ENCODE data around the gene IRAK1BP1.
"Not testable (repeated sequence)": the region's sequence is repeated elsewhere in the genome, so short reads cannot be mapped to it uniquely, and the experiment has no call there.

The IRAK1BP1 gene

DNA sequence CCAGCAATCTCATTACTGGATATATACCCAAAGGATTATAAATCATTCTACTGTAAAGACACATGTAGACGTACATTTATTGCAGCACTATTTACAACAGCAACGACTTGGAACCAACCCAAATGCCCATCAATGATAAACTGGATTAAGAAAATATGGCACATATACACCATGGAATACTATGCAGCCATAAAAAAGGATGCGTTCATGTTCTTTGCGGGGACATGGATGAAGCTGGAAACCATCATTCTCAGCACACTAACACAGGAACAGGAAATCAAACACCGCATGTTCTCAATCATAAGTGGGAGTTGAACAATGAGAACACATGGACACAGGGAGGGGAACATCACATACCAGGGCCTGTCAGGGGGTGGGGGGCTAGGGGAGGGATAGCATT, 22.6 kb downstream of the IRAK1BP1 start:
- not testable (repeated sequence) for DNase-seq (ENCODE audit: low read depth in 3 of 3)

GRCh38 chr6:78896227-78896626, 28.9 kb downstream of the IRAK1BP1 start:
- no peak for DNase-seq (ENCODE audit: low read depth in 3 of 3)

- DNase-seq (ENCODE audit: low read depth in 3 of 3), result no peak
Measured at GRCh38 chr6:78908621-78909020, 41.3 kb downstream of the IRAK1BP1 start.

- DNase-seq (ENCODE audit: low read depth in 3 of 3), result no peak
Measured at GRCh38 chr6:78909391-78909790, 42.0 kb downstream of the IRAK1BP1 start.

GRCh38 chr6:78910010-78910409, 42.7 kb downstream of the IRAK1BP1 start:
- DNase-seq (ENCODE audit: low read depth in 3 of 3), result no peak

GRCh38 chr6:78910591-78911171, 43.3 kb downstream of the IRAK1BP1 start:
- peak in 1 of 3 experiments; percentile 20 for DNase-seq (ENCODE audit: low read depth in 3 of 3)

DNA sequence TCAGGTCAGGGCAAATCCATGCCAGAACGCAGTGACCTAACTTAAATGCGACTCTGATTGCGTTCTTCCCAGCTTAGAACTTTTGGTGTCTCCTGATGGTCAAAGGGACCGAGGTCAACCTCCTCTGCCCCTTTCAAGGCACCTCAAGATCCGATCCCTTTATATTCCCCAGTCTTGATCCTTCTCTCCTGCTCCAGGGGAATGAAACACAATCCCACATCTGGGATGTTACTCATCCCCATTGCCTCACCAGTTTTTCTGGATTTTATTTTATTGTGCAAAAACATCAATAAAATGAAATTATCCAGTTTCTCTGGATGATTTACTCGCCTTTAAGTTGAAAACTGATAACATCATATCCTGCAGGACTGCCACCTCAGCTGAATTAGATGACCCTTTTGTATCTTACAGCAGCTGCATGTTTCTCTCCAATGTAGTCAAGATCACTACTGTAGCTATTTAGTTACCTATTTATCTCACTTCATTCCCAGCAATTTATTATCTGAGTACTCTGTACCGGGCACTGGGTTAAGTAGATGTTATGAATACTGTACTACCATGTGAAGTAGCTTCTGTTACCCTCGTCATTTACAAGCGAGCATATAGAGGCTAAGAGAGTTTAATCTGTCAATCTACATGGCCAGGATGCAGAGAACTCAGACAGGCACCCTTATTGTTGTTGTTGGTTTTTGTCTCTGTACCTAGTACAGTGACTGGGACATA, 44.0 kb downstream of the IRAK1BP1 start:
- DNase-seq (ENCODE audit: low read depth in 3 of 3), result no peak

GRCh38 chr6:78916411-78916810, 49.1 kb downstream of the IRAK1BP1 start:
- DNase-seq (ENCODE audit: low read depth in 3 of 3), result no peak

GRCh38 chr6:78917788-78918187, 50.4 kb downstream of the IRAK1BP1 start:
- DNase-seq (ENCODE audit: low read depth in 3 of 3), result no peak

DNA sequence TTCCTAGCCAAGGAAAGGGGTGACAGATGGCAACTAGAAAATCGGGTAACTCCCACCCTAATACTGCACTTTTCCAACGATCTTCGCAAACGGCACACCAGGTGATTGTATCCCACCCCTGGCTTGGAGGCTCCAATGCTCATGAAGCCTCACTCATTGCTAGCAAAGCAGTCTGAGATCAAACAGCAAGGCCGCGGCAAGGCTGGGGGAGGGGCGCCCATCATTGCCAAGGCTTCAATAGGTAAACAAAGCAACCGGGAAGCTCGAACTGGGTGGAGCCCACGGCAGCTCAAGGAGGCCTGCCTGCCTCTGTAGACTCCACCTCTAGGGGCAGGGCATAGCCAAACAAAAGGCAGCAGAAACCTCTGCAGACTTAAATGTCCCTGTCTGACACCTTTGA, 53.8 kb downstream of the IRAK1BP1 start:
- not testable (repeated sequence) for DNase-seq (ENCODE audit: low read depth in 3 of 3)

DNA sequence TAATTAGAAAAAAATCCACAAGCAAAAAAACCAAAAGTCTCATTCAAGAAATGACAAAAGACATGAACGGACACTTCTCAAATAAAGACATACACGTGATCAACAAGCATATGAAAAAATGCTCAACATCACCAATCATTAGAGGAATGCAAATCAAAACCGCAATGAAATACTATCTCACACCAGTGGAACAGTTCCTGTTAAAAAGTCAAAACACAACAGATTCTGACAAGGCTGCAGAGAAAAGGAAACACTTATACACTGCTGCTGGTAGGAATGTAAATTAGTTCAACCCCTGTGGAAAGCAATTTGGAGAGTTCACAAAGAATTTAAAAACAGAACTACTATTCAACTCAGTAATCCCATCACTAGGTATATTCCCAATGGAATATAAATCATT, 58.0 kb downstream of the IRAK1BP1 start:
- no peak for DNase-seq (ENCODE audit: low read depth in 3 of 3)

GRCh38 chr6:78935553-78935952, 68.2 kb downstream of the IRAK1BP1 start:
- no peak for DNase-seq (ENCODE audit: low read depth in 3 of 3)

- DNase-seq (ENCODE audit: low read depth in 3 of 3), result no peak
Measured at GRCh38 chr6:78936515-78936914, 69.2 kb downstream of the IRAK1BP1 start.

- no peak for DNase-seq (ENCODE audit: low read depth in 3 of 3)
Measured at GRCh38 chr6:78942446-78942845, 75.1 kb downstream of the IRAK1BP1 start.

GRCh38 chr6:78947529-78947928, 80.2 kb downstream of the IRAK1BP1 start:
- DNase-seq (ENCODE audit: low read depth in 3 of 3), result no peak

DNA sequence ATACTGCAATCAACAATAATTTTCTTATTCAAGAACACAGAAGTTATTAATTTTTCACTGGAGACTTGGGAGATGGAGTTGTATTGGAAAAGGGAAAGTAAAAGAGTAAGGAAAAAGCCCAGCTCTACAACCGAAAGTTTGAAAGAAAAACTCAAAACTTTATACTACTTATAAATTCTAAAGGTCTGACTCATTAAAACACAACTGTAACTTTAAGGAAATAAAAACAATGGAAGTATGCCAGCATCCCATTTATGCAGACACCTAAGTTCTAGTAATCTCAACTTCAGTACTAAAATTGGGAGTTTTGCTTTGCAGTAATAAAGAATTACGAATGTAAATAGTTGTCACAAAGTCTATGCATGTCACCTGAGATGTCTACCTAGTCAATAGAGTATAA, 80.6 kb downstream of the IRAK1BP1 start:
- no peak for DNase-seq (ENCODE audit: low read depth in 3 of 3)

DNA sequence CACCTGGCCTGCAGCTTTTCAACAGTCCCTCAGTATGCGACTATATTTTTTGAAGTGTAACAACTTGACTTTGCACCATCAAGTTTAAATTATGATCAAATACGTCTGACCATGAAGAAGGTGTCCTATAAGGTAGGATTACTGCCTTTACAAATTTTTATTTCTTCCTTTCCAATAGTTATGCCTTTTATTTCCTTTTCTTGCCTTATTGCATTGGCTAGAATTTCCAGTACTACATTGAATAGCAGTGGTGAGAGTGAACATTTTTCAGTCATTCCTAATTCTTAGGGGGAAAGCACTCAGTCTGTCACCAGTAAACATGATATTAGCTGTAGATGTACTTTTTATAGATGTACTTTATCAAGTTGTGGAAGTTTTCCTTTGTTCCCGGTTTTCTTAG, 81.4 kb downstream of the IRAK1BP1 start:
- no peak for DNase-seq (ENCODE audit: low read depth in 3 of 3)

DNA sequence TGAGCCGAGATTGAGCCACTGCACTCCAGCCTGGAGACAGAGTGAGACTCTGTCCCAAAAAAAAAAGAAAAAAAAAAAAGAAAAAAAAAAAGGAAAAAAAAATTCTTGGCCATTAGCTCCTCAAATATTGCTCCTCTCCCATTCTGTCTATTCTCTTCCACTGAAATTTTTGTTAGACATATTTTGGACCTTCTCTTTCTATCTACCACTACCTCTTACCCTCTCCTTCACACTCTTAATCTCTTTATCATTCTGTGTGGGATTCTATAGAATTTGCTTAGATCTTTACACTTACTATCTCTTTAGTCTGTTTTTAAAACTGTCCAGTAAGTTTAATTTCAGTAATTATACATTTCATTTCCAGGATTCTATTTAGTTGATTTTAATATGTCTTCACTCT, 85.0 kb downstream of the IRAK1BP1 start:
- no peak for DNase-seq (ENCODE audit: low read depth in 3 of 3)

All from stimulated activated CD4-positive, alpha-beta T cell treated with anti-CD3 and anti-CD28 coated beads, TNF-alpha, amount 100 ng/mL, for 24 hours (primary cell).